Gastrocnemius medialis (tissue), 4 donors: Measurements from ENCODE around the gene VPREB3. TPM values are rescaled to one million over a fixed set of nuclear protein-coding genes. Genes with fewer than 3 reads are reported as not detected.

ENCODE experiments used
- ATAC-seq, 2 donors: fragments of 150-250 bp; one replicate each; pipeline ENCODE4 v1.9.1; 2016
- DNase-seq, 2 donors: peaks; one replicate each; pipeline ENCODE4 v3.0.0-alpha.2; 2019
- H3K27ac ChIP-seq, 4 donors: fragments of 200-600 bp; sonication (generic); 1 replicate in 1 of 4; 2 replicates in 3 of 4; pipeline ENCODE4 v1.5.1; 2016 to 2018; ENCODE audit warnings: mild to moderate bottlenecking in 2 of 4, moderate library complexity in 1 of 4
- H3K27me3 ChIP-seq, 3 donors: fragments of 200-600 bp; sonication (generic) in 2 of 3; 1 replicate in 1 of 3; 2 replicates in 2 of 3; pipeline versions ENCODE4 v1.5.1 to v1.6.0; 2016 to 2019; ENCODE audit warnings: mild to moderate bottlenecking in 1 of 3, moderate library complexity in 1 of 3
- H3K36me3 ChIP-seq, 2 donors: fragments of 200-600 bp; sonication (generic) in 1 of 2; one replicate each; pipeline ENCODE4 v1.5.1; 2017 to 2018
- H3K4me1 ChIP-seq, 2 donors: fragments of 200-600 bp; sonication (generic) in 1 of 2; one replicate each; pipeline ENCODE4 v1.5.1; 2016 to 2017; ENCODE audit warnings: mild to moderate bottlenecking in 2 of 2
- H3K4me3 ChIP-seq, 4 donors: fragments of 200-600 bp; sonication (generic) in 3 of 4; 1 replicate in 1 of 4; 2 replicates in 3 of 4; pipeline ENCODE4 v1.5.1; 2016 to 2019; ENCODE audit warnings: mild to moderate bottlenecking in 2 of 4
- H3K9me3 ChIP-seq, 3 donors: fragments of 200-600 bp; sonication (generic) in 2 of 3; 1 replicate in 1 of 3; 2 replicates in 2 of 3; pipeline ENCODE4 v1.5.1; 2016 to 2019
- CTCF ChIP-seq, 5 experiments: fragments of 450-650 bp in 3 of 5; fragments of 200-600 bp in 2 of 5; sonication (generic) in 2 of 5; IDR thresholded peaks in 4 of 5; conservative IDR thresholded peaks in 1 of 5; 1 replicate in 4 of 5; 2 replicates in 1 of 5; pipeline ENCODE4 v1.5.1; 2016 to 2019; ENCODE audit warnings: antibody characterized with exemption in 5 of 5, mild to moderate bottlenecking in 3 of 5, moderate library complexity in 3 of 5
- POLR2A ChIP-seq, 2 donors: fragments of 450-650 bp; IDR thresholded peaks; one replicate each; pipeline ENCODE4 v1.6.1; 2017; ENCODE audit warnings: antibody characterized with exemption in 2 of 2, mild to moderate bottlenecking in 2 of 2, moderate library complexity in 2 of 2
- in situ Hi-C, 4 donors: fragments of 200-750 bp; cut with MboI; loops; one replicate each; pipeline versions ENCODE4 v1.15.0 to v1.8.0; 2017; ENCODE audit warnings: low sequenced_read_pairs in 4 of 4
- intact Hi-C: fragments of 100-400 bp; cut with DNase I; formaldehyde crosslinking; loops from one replicate; pipeline ENCODE4 v1.15.1; 2023; ENCODE audit warnings: low total_unique reads
- total RNA-seq, 4 donors: library from RNA; depleted of rRNA; stranded (reverse); fragments of >200 nt; gene quantifications; one replicate each; pipeline versions ENCODE4 v1.1.0 to v1.2.3, GENCODE V29; 2016

Gene VPREB3
- total RNA-seq, 4 donors from 2014 or later = 1.1 TPM; not detected in 3

- Histone ChIP-seq H3K4me1 (peaks cover 11 to 15% of the 10 kb centered on the region in 2 donors), H3K27me3 (no peaks in the 10 kb centered on the region), H3K4me3 (peak overlapping the region; percentile 96 to 99 (median 98)), H3K9me3 (no peaks in the 10 kb centered on the region), H3K36me3 (peaks cover 0 to 24% of the 10 kb centered on the region in 2 donors), H3K27ac (peak overlapping the region; percentile 85 to 93 (median 90))
- DNase-seq = no peak
- ATAC-seq = no peak
- TF ChIP-seq POLR2A (IDR thresholded peaks at IDR 0.05) (no peak), CTCF (IDR thresholded peaks at IDR 0.05 in 4 of 5, conservative IDR thresholded peaks at IDR 0.05 in 1 of 5) (no peak)
- in situ Hi-C loops = no loop called here
- intact Hi-C loops = loop anchor here (5.0 kb wide), 2 partner anchors 36 to 131 kb away; partner anchors contain the start of genes VPREB3 and ZNF70
Observed at GRCh38 chr22:23715806-23716375, 38.3 kb downstream of the VPREB3 start.

- Histone ChIP-seq H3K36me3 (peaks cover 0 to 33% of the 10 kb centered on the region in 2 donors), H3K4me1 (peaks cover 11 to 15% of the 10 kb centered on the region in 2 donors), H3K9me3 (no peaks in the 10 kb centered on the region), H3K27ac (peak overlapping the region in 2 of 4 donors; percentile 91 to 93), H3K4me3 (no peak overlapping the region), H3K27me3 (no peaks in the 10 kb centered on the region)
- in situ Hi-C loops = no loop called here
- intact Hi-C loops = loop anchor here (5.0 kb wide), 2 partner anchors 37 to 132 kb away; partner anchors contain the start of genes VPREB3 and ZNF70
- no peak for DNase-seq
- TF ChIP-seq POLR2A (IDR thresholded peaks at IDR 0.05) = no peak
- TF ChIP-seq CTCF (IDR thresholded peaks at IDR 0.05 in 4 of 5, conservative IDR thresholded peaks at IDR 0.05 in 1 of 5) = no peak
- no peak for ATAC-seq
Observed at GRCh38 chr22:23714596-23715578, 39.3 kb downstream of the VPREB3 start.

- intact Hi-C loops (no loop called here), in situ Hi-C loops (no loop called here)
- DNase-seq (no peak), ATAC-seq (no peak)
- peaks cover 0 to 42% of the 10 kb centered on the region in 2 donors for H3K36me3 ChIP-seq
- no peak overlapping the region for H3K4me3 ChIP-seq
- no peak overlapping the region for H3K27ac ChIP-seq
- H3K27me3 ChIP-seq = no peaks in the 10 kb centered on the region
- peaks cover 11 to 15% of the 10 kb centered on the region in 2 donors for H3K4me1 ChIP-seq
- TF ChIP-seq CTCF (IDR thresholded peaks at IDR 0.05 in 4 of 5, conservative IDR thresholded peaks at IDR 0.05 in 1 of 5) (no peak), POLR2A (IDR thresholded peaks at IDR 0.05) (no peak)
- H3K9me3 ChIP-seq = no peaks in the 10 kb centered on the region
Observed at GRCh38 chr22:23713696-23714595, 40.3 kb downstream of the VPREB3 start.

- DNase-seq (no peak), ATAC-seq (no peak)
- Histone ChIP-seq H3K9me3 (no peaks in the 10 kb centered on the region), H3K4me1 (peaks cover 8 to 12% of the 10 kb centered on the region in 2 donors), H3K4me3 (no peak overlapping the region), H3K27ac (no peak overlapping the region), H3K27me3 (no peaks in the 10 kb centered on the region), H3K36me3 (peaks cover 0 to 59% of the 10 kb centered on the region in 2 donors)
- no peak for TF ChIP-seq CTCF (IDR thresholded peaks at IDR 0.05 in 4 of 5, conservative IDR thresholded peaks at IDR 0.05 in 1 of 5)
- TF ChIP-seq POLR2A (IDR thresholded peaks at IDR 0.05) = no peak
- intact Hi-C loops (no loop called here), in situ Hi-C loops (no loop called here)
Observed at GRCh38 chr22:23712256-23712655, 42.0 kb downstream of the VPREB3 start.
